NCI-H748 treated with DMSO at 0.1 percent for 48 hours (cell line): ENCODE measurements around the gene PRDM15.

Experiments
- DNase-seq: peaks from one replicate; lab custom pipeline; 2025; lab: John Stamatoyannopoulos, UW

Gene PRDM15

DNA sequence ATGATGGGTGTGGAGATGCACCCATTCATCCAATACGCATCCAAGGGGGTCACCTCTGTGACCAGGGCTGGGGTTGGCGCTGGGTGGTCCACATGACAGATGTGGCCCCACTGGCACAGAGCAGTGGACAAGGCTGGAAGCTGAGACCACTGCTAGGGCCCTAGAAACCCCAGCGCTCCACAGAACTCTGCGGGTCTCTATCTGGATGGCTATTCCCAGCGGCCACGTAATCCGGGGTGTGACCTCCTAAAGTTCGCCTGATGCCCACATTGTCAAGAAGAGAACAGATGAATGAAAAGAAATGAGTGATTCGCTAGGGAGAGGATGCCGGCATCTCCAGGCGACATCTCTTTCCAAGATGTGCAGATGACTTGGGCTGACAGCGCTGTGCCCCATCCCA is 55.2 kb downstream of the PRDM15 start:
- DNase-seq = no peak

DNA sequence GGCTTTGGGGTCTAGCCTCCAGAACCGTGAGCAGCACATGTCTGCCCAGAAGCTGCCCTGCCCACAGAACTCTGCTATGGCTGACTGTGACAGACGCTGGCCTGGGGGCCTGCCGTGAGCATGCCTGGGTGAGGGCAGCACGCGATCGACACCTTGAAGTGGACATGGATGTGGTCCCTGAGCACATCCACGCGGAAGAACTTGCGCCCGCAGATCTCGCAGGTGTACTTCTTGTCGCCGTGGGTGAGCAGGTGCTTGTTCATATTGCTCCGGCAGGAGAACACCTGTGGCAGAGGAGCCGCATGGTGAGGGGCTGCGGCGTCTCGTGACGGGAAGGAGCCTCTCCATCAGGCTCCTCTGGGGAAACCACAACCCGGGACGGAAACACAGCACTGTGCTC is 56.0 kb downstream of the PRDM15 start:
- DNase-seq = no peak

DNA sequence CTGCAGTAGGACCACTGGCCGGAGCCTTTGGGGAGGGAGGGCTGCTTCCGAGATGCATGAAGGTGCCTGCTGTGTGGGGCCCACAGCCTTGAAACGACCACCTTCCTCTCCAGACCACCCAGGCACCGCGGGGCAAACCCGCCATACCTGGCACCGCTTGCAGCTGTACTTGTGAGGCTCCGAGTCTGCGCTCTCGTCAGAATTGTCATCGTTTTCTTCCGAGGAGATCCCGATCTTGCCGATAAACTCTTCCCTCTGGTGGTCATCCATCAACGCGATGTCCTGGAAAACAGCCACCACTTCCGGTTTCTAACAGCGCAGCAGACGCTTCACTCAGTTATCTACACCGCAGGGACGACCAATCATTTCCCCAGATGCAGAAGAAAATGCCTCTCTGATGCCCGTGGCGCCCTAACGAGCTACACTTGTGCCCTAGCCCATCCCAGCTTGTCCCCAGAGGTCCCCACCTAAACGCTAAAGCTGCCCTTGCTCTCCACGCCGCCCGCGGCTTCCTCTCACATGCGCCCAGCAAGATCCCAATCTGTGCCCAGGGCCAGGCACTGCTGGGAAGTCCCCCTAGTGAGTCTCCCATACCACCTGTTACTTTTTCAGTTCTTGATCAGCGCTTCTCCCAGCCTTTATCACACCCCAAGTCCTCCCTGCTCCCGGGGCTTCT is 57.2 kb downstream of the PRDM15 start:
- DNase-seq = no peak

DNA sequence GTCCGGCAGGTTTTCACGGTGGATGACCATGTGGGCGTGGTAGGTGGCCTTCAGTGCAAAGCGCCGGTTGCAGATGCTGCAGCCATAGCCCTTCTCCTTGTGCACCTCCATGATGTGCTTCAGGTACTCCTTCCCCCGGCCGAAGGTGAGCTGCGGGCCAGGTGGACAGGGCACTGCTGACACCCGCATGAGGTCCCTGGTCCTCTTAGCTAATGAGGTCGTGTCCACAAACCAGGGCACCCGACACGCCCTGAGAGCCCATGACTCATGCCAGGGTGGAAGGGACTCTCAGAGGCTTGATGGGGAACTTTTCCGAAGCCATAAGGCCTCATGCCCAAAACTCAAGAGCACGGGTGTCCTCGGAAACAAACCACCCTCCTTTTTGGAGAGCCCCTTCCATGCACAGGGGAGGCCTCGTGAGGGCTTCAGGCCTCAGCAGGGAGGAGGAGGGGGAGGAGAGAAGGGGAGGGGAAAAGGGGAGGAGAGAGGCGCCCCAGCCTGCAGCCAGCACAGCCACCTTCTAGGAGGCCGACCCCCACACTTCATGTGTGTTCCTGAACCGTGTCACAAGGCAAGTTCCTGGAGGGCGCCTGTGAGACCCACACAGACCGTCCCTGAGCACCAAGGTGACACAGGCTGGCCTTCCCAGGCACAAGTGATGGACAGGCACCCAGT is 57.9 kb downstream of the PRDM15 start:
- no peak for DNase-seq

DNA sequence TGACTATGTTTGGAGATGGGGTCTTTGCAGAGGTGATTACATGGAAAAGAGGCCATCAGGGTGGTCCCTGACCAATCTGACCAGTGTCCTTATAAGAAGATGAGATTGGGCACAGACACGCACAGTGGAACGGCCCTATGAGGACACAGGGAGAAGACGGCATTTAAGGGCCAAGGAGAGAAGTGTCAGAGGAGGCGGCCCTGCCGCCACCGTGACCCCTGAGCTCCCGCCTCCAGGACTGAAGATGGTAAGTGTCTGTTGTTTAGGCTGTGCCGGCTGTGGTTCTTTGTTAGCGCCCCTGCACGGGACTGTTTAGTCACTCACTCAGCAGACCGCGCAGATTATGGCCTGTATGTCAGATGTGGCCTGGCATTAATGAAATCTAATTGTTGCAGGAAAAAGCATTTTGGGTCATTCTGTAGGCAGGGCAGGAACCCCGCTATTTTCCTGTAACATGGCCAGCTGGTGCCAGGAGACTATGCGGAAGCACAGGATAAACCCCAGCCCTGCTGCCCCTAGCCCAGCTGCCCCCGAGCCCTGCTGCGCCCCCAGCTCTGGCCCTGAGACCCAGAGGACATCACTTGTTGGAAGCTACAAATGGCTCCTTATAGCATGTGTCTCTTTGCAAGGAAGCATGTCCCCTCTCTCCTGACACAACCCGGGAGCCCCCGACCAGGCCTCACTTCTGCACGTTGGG is 58.6 kb downstream of the PRDM15 start:
- no peak for DNase-seq

DNA sequence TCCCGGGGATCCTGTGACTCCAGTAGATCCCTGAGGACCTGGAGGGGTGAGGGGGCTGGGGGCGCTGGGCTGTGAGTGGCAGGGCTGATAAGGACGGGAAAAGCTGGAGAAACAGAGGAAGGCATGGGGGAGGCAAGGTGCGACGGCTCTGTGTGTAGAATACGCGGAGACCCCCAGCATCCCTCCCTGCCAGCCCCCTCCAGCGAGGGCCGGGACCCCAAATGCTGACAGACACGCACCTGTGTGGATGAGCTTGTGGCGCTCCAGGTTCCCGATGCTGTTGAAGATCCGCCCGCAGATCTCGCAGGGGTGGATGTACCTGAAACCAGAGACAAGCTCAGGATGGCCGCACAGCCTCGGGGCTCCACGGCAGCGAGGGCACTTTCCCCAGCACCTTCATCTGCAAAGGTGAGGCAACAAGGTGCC is 59.3 kb downstream of the PRDM15 start:
- DNase-seq = no peak

DNA sequence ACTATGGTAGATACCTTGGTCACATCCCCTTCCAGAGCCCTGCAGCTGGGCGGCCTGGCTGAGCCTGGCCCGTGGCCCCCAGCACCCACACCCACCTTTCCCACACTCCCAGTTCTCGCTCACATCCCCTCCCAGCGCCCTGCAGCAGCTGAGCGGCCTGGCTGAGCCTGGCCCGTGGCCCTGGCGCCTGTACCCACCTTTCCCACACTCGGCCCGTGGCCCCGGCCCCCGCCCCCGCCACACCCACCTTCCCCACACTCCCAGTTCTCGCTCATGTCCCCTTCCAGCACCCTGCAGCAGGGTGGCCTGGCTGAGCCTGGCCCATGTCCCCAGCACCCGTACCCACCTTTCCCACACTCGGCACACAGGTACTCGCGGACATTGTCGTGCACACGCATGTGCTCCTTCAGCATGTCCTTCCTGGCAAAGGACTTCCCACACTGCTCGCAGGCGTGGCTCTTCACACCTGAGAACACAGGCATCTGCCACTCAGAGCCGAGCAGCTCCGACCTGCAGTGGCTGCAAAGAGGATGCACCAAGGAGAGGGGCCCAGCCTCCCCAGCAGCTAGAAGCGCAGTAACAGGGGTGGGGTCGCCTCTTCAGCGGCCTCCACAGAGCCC is 59.8 kb downstream of the PRDM15 start:
- DNase-seq = no peak

DNA sequence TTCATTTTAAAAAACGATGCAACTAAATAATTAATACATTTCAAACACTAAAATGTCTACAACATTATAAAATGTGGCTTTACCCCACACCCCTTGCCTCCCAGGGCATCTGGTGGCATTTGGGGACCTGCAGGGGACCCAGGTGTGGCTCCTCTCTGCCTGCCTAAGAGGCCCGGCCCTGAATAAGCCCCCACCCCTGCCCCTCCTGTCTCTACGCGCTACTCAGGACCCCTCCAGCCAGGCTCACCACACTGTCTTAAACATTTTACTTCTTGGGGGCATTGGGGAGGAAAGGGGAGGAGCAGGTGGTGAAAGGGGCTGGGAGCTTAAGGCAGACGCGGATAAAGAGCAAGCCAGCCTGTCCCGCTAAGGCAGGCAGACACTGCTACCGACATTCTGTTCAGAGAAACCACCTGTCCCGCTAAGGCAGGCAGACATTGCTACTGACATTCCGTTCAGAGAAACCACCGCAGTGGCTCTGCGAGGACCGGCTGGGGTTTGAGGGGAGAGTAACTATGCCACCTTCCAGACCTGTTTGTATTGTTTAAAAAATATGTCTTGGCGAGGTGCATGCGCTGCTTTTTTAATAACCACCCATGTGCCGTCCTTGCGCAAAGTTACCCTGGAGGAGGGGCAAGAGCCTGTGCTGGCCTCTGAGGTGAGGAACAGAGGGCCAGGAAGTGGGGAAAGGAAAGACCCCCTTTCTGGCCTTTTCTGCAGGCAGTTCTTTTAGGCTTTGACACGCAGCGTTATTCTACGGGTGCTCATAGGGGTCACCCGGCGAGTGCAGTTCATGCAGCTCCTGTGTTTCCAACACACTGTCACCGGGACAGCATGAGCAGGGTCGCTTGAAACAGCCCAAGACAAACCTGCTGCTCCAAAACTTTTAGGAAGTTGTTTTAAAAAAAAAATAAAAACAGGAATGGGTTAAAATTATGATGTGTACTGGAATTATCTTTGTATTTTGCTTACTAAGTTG is 61.0 kb downstream of the PRDM15 start:
- DNase-seq = no peak

DNA sequence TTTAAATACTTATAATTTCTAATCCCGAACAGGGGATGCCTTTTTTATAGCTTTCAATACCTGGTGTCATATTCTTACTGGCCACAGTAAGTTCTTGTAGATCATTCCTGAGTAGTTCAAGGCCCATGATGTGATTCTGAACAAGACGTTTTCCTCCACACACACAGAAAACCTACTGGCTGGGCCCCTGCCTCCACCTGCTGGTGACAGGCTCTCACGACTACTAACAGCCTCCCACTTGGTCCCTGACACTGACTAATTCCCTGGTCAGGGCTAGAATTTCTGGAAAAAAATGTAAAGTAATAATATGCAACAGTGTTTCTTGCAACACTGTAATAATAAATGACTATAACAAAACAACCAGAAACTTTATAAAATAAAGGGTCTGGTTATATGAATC is 61.9 kb downstream of the PRDM15 start:
- DNase-seq = peak; percentile 5

DNA sequence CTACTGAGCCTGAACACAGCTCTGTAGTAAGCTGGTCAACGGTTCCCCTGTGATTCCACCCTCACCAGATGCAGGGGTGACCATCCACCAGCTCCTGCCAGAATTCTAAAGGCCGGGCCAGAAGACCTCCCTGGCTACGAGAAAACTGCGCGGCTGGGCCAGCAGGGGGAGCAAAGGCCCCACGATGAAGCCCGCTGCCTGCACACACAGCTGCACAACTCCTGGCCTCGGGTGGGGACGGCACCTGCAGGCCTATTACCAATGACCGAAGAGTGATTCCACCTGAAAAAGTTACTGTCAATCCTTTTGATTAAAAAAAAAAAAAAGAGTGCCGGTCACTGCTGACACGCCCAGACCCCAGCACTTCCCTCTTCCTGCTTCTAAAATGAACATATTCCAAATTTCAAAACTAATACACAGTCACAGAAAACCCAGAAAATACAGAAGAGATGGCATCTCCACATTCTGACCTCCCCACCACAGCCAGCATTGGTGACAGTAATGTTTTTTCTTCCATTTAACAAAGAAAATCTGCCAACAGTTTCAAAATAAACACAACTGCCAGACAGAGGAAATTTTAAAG is 62.5 kb downstream of the PRDM15 start:
- no peak for DNase-seq

DNA sequence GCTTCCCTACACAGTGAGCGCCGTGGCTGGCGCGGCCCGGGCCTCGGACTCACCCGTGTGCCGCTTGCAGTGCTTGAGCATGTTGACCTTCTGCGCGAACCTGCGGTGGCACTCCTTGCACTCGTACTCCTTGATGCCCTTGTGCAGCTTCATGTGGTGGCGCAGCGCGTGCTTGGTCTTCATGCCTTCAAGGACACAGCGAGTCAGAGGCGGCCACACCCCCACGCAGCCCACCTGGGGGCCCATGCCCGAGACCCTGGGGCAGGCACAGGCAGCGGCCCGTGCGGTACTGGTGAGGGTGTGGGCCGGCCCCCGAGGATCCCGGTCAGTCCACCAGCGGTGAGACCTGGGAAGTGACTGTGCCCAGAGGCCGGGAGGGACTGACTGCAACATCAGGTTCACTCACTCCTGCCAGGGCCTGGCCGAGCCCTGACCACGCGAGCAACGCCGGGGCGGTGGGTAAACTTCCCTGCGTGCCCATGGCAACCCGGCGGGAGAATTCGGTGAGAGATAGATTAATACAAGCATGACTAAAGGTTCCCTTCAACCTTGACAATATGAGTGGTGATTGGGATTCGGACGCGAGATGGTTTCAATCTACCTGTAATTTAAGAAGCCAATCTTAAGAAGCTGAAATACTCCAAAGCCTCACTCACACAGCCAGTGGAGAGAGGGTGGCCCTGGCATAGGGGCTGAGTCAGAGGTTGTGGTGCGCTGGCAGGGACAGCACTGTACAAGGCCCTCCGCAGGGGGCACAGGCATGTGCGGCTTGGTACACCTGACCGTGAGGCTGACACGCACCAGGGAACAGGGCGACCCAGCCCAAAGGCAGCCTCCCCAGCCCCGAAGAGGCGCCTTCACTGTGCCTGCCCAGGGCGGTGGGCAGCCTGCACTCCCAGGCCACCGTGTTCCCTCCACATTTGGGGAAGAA is 63.2 kb downstream of the PRDM15 start:
- DNase-seq = no peak

DNA sequence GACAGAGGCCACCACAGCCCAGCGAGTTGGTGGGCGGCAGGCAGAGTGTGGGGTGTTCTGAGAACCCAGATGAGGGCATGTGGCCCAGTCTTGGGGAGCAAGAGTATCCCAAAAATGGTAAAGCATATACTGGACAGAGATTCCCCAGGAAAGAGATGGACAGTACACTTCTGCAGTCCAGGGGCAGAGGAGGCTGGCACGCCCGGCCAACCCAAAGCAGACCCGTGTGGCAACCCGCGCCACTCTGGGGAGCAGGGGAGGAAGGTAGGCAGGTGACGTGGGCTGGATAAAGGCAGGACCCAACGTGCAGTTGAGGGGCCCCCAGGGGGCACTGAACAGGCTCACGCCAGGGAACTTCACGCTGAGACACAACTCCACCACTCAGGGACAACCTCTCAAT is 65.9 kb downstream of the PRDM15 start:
- DNase-seq = no peak

DNA sequence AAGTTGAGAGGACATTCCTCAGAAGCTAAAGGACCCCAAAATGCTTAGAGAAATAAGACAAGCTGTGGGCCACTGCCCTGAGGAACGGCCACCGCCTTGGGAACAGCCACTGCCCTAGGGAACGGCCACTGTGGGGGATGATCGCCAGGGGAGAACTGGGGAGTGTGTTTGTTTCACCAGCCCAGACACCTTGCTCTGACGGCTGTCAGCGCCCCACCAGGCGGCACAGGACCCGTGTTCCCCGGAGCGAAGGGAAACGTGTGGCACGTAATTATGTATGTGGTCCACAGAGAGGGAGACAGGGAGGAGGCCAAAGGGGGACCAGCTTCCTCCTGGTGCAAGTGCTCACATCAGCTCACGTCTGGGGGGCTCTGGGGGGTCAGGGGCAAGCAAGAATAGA is 66.5 kb downstream of the PRDM15 start:
- DNase-seq = no peak

DNA sequence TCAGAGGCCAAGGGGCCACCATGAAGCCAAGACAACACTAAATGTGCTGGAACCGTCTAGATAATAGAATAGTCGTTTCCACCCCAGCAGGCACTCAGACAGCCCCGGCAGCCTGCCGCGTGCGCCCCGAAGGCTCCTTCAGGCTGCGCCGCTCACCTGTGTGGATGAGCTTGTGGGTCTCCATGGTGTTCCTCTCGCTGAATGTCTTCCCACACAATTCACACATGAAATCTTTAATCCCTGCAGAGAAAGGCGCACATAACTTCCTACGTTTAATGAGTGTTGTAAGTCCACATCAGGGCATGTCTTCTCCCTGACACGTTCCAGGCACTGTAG is 68.6 kb downstream of the PRDM15 start:
- DNase-seq = no peak

DNA sequence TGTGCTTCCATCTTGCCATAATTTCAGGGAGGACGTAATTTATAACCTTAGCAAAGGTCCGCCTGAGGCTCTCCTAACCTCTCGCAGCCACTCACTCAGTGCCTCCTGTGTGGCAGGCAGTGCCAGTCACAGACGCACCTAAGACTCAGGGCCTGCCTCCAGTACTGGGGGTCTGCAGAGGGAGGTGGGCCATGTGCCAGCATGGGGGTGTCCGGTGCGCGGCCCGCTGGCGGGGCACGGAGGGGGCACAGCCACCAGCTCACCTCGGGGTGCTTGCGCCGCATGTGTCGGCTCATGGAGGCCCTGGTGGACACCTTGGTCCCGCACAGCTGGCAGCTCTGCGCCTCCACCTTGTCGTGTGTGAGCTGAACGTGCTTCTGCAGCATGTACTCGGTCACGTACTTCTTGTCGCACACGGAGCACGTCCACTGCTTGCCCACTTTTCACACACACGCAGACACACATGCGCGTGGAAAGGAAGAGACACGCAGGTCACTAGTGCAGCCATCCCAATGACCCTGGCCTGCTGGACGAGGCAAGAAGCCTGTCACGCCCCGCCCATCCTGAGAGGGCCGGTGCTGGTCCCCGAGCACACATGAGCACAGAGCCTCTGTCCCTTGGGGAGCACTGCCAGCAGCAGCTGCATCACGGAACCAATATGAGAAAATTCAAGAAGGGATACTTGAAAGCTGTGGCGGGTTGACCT is 69.1 kb downstream of the PRDM15 start:
- DNase-seq = no peak

DNA sequence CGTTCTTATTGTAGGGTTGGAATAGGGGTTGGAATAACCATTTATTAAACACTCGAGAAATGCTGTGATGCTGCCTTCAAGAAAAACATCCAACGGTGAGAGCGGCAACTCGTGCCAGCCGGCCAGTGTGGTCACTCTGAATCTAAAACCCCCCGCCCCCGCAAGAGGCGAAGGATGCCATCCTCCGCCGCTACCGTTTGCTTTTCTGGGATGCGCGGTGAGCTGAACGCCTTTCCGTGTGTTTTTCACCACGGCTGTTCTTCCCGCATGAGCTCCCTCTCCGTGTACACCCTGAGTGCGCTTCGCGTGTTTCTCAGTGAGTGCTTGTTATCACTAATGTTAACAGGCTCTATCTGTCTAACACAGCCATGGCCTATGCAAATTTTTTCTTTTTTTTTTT is 70.3 kb downstream of the PRDM15 start:
- no peak for DNase-seq

DNA sequence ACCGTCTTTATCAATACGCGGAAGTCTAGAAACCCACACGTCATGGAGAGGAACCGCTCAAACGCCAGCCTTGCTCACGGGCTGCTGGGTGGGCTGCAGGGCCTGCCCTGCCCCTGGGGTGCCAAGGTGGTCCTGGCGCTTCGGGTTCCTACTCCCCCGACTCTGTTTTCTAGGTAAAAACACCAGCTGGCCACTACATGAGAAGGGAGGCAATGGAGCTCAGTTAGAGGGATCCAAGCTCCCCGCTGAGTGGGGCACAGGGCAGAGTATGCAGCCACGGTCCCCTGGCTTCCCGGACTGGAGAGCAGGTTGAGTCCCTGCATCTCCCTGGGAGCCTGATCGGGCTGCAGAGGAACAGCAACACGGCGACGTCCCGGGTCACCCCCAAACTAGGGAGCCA is 71.0 kb downstream of the PRDM15 start:
- DNase-seq = no peak

DNA sequence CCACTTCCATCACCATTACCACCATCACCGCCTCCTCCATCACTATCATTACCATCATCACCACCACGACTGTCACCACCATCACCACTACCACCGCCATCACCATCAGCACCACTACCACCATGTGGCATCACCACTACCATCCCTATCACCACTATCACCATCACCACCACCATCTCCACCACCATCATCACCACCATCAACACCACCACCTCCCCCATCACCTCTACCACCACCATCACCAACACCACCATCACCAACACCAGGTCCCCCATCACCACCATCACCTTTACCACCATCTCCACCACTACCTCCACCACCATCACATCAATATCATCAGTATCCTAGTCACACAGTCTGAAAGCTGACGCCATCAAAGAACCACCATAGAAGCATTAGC is 72.4 kb downstream of the PRDM15 start:
- no peak for DNase-seq

DNA sequence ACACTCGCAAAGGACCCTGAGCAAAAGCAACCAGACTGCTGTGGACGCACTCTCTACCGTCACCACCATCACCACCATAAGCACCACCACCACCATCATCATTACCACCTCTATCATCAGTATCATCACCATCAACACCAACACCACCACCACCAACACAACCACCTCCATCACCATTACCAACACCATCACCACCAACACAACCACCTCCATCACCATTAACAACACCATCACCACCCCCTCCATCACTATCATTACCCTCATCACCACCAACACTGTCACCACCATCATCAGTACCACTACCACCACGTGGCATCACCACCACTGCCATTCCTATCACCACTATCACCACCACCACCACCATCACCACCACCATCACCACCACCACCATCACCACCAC is 73.5 kb downstream of the PRDM15 start:
- DNase-seq = no peak

DNA sequence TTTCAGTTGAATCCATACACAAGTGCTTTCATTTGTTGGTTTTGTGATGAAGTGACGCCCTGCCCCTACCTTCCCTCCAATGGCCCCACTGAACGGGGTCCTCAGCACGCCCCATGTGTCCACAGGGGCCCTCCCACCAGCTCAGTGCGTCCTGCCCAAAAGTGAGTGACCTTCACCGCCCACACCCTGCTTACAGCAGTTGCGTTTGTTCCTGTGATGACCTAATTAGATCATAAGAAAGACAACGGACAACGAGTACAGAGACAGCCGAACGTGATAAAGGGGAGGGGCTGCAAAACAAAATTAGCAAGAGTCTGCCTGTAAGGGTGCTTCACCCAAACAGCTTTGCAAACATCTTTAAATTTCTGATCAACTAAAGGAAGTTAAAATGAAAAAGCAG is 74.1 kb downstream of the PRDM15 start:
- DNase-seq = no peak
